COLO668 (cell line): ENCODE measurements around the gene F2RL1.
"Not testable (repeated sequence)": the region's sequence is repeated elsewhere in the genome, so short reads cannot be mapped to it uniquely, and the experiment has no call there.

Experiments used
- DNase-seq: peaks from one replicate; lab custom pipeline; 2025; ENCODE audit not compliant: unreplicated experiment; lab: John Stamatoyannopoulos, UW

The F2RL1 gene

DNA sequence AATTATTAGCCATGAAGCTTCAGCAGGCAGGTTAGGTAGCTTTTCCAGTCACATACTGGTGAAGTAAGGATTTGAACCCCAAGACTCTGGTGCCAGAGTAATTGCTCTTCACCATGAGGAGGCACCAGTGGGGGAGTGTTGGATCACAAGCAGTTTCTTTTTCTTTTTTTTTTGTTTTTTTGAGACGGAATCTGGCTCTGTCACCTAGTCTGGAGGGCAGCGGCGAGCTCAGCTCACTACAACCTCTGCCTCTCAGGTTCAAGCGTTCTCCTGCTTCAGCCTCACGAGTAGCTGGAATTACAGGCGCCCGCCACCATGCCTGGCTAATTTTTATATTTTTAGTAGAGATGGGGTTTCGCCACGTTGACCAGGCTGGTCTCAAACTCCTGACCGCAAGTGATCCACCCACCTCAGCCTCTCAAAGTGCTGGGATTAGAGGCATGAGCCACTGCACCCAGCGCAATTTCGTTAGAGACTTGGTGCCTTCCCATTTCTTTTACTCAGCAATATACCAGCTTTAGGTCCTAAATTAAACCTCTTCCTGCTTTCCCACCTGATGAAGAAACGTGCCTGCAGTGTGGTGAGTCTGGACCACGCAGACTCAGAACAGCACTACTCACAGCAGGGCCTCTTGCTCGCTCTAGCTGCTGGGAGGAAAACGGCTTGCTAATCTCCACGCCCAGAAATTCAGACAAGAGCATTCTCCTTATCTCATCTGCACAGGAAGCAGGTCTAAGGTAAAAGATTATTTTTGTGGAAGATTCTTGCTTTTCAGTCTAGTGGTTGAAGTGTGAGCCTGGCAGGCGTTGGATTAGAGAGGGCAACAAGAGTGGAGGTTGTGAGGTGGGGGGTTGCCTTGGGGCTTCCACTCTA, 30.8 kb downstream of the F2RL1 start, which contains the start of gene S100Z:
S100Z (plus strand) TSS at position 596 of the 873 bp plus-strand sequence. CDS start 25,346 bp downstream, outside the sequence.
- DNase-seq, result no peak

DNA sequence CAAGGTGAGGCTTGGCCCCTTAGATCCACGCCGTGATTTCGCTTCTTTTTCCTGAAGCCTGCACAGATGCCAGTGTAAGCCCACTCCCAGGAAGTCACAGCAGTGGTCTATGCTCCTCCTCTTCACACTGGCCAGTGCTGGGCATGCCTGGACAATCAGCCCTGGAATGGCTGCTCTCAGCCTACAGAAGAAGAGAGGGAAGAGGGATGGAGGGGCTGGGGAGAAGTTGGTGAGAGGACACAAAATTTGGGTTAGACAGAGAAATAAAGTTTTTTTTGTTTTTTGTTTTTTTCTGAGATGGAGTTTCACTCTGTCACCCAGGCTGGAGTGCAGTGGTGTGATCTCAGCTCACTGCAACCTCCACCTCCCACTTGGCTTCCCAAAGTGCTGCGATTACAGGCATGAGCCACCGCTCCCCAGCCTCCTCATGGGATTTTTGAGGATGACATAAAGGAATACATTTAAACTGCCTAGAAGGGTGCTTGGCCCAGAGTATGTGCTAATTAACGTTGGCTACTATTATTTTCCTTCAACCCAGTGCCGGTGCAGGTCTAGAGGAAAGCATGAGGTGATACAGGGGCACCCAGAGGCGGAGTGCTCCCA, 31.8 kb downstream of the F2RL1 start:
- DNase-seq, result no peak

DNA sequence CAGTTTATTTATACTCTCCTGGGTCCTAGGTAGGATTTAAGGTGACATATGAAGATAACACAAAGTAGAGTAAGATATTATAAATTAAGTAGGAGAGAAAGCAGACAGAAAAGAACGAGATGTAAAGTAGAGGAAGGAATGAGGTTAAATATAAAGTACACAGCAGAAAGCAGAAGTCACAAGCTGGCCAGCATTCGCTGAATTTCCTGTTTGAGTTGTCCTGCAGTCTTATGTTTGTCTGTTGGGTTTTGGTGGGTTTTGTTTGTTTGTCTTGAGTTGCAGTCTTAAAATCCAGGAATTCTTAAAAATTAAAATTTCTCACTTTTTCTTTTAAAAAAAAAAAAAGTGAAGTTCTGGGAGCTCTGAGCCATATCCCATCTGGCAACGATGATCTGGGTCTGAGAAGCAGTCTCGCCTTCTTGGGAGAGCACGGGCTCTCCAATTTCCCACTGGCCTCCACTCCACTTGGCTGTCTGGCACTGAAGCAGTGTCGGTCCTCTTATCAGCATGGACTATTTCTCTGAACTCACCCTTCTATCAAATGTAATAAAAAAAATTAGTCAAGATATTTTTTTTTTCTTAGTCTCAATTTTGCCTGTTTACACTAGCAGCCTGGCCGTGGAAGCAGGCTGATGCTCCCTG, 33.0 kb downstream of the F2RL1 start:
- no peak for DNase-seq

DNA sequence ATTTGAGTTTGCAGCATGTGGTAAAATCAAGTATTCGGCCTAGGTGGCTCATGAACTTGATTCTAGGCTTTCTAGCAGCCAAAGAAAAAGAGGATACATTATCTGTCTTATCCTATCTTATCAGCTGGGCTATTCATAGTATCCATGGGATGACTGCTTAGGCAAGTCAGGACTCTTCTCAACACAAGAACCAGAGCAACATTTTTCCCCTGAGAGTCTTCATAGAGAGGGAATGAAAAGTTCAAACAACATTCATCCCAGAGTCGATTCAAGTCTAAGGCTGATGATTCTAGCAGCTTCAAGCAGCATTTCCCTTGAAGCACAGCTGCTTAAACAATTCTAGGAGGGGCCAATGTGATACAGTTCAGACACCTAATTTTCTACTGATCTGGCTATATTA, 33.9 kb downstream of the F2RL1 start:
- no peak for DNase-seq

DNA sequence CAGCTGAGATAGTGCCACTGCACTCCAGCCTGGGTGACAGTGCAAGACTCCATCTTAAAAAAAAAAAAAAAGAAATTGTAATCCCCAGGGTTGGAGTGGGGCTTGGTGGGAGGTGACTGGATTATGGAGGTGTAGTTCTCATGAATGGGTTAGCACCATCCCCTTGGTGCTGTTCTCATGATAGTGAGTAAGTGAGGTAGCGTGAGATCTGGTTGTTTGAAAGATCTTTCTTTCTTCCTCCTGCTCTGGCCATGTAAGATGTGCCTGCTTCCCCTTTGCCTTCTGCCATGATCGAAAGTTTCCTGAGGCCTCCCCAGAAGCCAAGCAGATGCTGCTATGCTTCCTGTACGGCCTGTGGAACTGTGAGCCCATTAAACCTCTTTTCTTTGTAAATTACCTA, 34.9 kb downstream of the F2RL1 start:
- not testable (repeated sequence) for DNase-seq

DNA sequence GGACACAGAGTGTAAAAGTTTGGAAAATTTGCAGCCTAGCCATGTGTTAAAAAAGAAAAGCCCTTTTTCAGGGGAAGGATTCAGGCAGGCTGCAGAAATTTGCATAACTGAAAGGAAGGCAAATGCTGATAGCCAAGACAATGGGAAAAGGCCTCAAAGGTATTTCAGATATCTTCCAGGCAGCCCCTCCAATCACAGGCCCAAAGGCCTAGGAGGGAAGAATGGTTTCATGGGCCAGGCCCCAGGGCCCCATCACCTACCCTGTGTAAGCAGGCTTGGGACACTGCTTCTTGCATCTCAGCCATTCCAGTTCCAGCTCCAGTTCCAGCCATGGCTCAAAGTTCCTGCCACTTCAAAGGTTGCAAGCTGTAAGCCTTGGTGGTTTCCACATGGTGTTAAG, 35.8 kb downstream of the F2RL1 start:
- DNase-seq, result no peak

DNA sequence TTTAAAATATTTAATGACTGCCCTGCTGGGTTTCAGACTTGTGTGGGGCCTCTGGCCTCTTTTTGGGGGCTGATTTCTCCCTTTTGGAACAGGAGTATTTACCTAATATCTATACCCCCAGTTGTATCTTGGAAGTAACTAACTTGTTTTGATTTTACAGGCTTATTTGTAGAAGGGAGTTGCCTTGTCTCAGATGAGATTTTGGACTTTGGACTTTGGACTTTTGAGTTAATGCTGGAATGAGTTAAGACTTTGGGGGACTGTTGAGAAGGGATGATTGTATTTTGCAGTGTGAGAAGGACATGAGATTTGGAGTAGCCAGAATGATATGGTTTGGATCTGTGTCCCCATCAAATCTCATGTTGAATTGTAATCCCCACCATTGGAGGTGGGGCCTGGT, 36.7 kb downstream of the F2RL1 start:
- DNase-seq, result not testable (repeated sequence)

DNA sequence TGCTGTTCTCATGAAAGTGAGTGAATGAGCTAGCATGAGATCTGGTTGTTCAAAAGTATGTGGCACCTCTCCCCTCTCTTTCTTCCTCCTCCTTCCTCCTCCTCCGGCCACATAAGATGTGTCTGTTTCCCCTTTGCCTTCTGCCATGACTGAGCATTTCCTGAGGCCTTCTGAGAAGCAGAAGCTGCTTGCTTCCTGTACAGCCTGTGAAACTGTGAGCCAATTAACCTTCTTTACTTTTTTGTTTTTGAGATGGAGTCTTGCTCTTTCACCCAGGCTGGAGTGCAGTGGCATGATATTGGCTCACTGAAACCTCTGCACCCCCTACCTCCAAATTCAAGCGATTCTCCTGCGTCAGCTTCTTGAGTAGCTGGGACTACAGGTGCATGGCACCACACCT, 37.1 kb downstream of the F2RL1 start:
- no peak for DNase-seq

DNA sequence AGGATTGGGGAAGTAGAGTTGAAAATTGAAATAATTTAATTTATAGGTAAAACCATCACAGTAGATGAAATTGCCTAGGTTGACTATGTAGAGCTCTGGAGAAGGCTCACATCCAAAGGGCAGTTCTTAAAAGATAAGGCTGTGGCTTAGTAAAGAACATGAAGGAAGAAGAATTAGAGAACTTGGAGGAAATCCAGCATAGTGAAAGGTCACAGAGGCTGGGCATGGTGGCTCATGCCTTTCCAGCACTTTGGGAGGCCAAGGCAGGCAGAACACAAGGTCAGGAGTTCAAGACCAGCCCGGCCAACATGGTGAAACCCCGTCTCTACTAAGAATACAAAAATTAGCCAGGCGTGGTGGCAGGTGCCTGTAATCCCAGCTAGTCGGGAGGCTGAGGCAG, 38.0 kb downstream of the F2RL1 start:
- not testable (repeated sequence) for DNase-seq

DNA sequence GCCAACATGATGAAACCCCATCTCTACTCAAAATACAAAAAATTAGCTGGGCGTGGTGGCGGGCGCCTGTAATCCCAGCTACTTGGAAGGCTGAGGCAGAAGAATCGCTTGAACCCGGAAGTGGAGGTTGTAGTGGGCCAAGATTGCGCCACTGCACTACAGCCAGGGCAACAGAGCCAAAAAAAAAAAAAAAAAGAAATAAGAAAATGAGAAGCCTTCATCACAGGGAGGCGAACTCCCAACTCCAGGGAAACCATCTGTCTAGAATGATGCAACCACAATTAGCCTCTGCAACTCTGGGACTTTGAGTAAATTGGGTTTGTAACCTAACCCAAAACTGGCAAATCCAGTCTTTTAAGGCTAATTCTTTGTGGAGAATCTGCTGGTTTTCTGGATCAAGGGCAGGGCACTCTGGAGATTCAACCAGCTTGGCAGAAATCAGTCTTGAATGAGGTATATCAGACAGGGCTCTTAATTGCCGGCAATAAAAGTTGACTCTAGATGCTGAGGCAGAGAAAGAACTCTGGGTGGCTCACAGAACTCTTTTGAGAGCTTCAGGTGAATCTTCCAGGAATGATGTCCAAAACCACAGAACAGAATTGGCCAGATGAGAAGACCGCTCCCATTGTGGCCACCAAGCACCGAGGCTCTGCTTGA, 40.9 kb downstream of the F2RL1 start:
- DNase-seq, result no peak

DNA sequence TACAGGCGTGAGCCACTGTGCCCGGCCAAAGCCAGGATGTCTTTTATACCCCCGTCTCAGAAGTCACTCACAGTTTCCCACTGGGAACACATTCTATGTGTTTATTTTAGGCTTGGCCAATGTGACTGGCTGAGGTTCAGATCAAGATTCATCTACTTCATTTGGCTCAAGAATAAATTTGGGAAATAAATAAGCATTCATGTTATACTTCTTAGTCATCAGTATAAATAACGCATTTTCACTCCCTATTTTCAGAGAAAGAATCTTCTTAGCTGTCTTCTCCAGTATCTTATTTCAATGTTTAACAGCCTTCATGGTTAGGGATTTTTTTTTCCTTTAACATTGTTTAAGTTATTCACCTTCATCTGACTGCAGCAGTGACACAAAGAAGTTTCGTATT, 42.8 kb downstream of the F2RL1 start:
- DNase-seq, result no peak

DNA sequence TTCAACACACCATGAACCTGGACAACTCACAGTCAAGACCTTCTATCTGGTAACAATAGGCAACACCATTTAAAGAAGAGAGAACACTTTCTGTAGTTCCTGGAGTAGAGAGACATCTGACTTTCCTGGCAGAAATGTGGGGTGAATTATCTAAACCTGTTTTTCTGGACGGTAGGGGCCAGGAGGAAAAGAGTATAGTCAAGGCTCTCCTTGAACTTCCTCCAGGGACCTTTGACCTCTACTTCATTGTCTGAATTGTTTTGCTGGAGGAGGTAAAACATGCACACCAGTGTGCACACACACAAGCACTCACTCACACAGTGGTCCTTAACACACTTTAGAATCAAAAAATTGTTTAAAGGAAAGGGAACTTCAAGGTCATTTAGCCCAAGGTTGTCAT, 44.2 kb downstream of the F2RL1 start:
- no peak for DNase-seq

DNA sequence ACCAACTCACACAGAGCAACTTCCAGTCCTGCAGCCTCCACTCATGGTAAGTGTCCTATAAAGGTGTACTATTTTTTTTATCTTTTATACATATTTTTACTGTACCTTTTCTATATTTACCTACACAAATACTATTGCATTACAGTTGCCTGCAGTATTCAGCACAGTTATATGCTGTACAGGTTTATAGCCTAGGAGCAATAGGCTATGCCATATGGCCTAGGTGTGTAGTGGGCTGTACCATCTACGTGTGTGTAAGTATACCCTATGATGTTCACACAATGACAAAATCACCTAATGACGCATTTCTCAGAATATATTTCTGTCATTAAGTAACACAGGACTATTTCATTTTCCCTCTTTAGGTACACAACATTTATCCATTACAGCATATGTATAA, 47.7 kb downstream of the F2RL1 start:
- DNase-seq, result no peak

DNA sequence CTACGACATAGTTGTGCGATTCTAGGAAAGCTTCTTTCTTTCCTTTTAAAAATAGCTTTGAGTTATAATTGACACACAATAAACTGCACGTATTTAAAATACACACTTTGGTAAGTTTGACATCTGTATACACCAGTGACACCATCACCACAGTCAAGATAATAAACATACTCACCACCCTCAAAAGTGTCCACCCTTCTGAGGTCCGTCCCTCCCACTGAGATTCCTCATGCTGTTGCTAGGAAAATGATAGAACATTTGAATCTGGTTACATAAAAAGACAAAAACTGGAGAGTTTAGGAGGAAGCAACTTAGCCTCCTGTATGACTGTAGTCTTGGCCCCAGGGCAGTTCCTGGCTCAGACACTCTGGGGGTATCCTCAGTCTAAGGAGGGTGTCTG, 48.2 kb downstream of the F2RL1 start:
- no peak for DNase-seq

DNA sequence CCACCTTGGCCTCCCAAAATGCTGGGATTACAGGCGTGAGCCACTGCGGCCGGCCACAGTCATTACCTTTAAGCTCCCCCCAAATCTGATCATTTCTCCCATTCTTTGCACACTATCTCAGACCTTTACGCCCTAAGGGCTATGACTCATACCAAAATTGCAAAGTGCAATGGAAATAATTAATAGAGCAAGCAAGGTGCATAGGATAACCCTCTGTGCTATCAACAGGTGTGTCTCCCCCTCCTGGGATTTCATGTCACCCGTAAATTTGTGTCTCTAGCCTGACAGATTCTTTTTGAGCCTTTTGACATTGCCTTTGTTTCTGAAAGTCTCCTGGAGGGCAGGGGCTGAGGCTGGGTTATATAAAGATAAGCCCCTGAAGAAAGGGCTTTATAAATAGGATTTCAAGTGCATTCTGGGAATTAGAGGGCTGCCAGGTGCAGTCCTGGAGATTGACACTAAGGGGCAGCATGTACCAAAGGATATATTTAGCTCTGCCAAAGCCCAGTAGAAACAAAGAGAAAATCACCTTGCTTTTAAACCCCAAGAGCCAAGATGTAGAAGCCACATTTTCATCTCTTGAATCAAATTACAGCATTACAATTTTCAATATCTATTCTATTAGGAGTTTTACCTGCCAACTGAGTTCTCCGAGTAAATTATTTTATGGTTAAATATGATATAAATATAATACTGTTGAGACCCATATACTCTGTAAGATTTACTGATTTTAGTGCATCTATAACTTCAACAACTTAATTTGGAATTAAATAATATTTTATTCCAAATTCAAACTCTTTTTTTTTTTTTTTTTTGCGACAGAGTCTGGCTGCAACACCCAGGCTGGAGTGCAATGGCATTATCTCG, 49.2 kb downstream of the F2RL1 start:
- DNase-seq, result peak; percentile 35

DNA sequence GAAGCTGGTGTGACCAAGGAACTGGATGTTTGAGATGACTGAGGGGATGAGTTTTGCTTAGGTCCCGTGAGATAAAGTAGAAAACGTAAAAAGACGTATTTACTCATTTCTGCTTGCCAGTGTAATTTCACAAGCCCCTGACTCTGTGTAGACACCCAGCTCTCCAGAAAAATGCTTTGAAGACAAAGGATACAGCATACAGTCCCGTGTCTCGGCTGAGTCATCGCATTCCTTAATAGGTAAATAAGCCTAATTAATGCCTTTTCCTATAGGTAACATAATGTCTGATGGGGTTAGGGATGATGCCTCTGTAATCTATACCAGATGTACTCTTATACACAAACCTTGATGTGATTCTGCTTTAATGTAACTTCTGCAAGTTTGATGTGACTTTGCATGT, 51.2 kb downstream of the F2RL1 start:
- DNase-seq, result no peak

DNA sequence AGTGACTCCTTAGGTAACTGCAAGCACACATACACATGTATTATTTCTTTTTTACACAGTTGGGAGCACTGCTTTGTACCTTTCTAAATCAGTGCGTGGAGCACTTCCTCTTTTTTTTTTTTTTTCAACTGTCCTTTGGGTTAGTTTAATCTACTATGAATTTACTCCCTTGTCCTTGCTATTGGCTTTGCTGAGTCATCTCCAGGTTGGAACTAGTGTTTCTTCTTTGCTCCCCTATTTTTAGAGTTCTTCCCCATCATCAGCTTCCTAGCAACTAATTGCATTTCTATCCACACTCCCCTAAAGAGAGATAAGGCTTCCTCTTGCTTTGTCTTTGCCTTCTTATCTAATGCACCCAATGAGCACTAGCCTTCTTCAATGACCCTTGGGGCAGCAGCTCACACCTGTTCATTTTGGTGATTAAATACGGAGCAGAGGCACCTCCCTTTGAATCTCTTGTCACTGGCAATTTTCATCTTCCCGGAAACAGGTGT, 55.3 kb downstream of the F2RL1 start:
- peak; percentile 37 for DNase-seq
